ENCODE data around the gene KCNQ5. TPM values are rescaled to one million over a fixed set of nuclear protein-coding genes. Genes with fewer than 3 reads are reported as not detected.
A peak's percentile ranks its signal among the peaks of the same experiment; 100 is the strongest.

KCNQ5 gene
- total RNA-seq, 1 experiment from 2014 or later: 0.07 TPM

GRCh38 chr6:72703093-72703492, 81.2 kb downstream of the KCNQ5 start:
- no peak overlapping the region for H2BK5ac ChIP-seq (ENCODE audit: insufficient read length, low read length)
- H3K56ac ChIP-seq (ENCODE audit: insufficient read length, low read depth, low read length): no peak overlapping the region
- H3K4me1 ChIP-seq (ENCODE audit: insufficient read depth, low read length): no peaks in the 10 kb centered on the region
- H4K8ac ChIP-seq (replicated peaks; ENCODE audit: insufficient read length, low read depth, low read length): no peak overlapping the region
- Mint-ChIP-seq H3K36me3 (ENCODE audit: insufficient read depth in 1 of 3, low read depth in 3 of 3) (no peaks in the 10 kb centered on the region), H3K4me1 (peaks cover 0 to 4% of the 10 kb centered on the region in 2 experiments; a peak in 1 of 4 replicates), H3K9me3 (no peaks in the 10 kb centered on the region), H3K4me3 (no peak overlapping the region; a peak in 1 of 5 replicates), H3K27me3 (ENCODE audit: low read depth) (no peaks in the 10 kb centered on the region), H3K27ac (peak overlapping the region in 1 of 3 experiments; percentile 6; a peak in 1 of 7 replicates)
- no peak overlapping the region for H2BK12ac ChIP-seq (ENCODE audit: insufficient read length, low read depth, low read length)
- H4K91ac ChIP-seq (ENCODE audit: insufficient read length, low read depth, low read length): no peak overlapping the region
- WGBS (ENCODE audit: extremely low coverage, insufficient read length, low lambda C conversion rate): no CpG with 5 or more reads among the region's 2 CpGs
- no peak for DNase-seq
- H3K4ac ChIP-seq (ENCODE audit: low read depth, low read length): no peak overlapping the region
- H3K23me2 ChIP-seq (ENCODE audit: insufficient read length, low read depth, low read length, poor library complexity, severe bottlenecking): no peaks in the 10 kb centered on the region
- H2AK5ac ChIP-seq (ENCODE audit: insufficient read length, low read length): no peak overlapping the region
- H3K23ac ChIP-seq (ENCODE audit: insufficient read length, low read depth, low read length): no peak overlapping the region
- no peaks in the 10 kb centered on the region for H3K27me3 ChIP-seq (ENCODE audit: insufficient read depth, low read length)
- H2BK20ac ChIP-seq (ENCODE audit: low read depth, low read length, poor library complexity, severe bottlenecking): no peak overlapping the region
- no peaks in the 10 kb centered on the region for H3K79me2 ChIP-seq (ENCODE audit: insufficient read depth, low read length)
- H3K9ac ChIP-seq (ENCODE audit: extremely low read depth, insufficient read length, low read length): no peak overlapping the region
- TF ChIP-seq, protein P1, sequence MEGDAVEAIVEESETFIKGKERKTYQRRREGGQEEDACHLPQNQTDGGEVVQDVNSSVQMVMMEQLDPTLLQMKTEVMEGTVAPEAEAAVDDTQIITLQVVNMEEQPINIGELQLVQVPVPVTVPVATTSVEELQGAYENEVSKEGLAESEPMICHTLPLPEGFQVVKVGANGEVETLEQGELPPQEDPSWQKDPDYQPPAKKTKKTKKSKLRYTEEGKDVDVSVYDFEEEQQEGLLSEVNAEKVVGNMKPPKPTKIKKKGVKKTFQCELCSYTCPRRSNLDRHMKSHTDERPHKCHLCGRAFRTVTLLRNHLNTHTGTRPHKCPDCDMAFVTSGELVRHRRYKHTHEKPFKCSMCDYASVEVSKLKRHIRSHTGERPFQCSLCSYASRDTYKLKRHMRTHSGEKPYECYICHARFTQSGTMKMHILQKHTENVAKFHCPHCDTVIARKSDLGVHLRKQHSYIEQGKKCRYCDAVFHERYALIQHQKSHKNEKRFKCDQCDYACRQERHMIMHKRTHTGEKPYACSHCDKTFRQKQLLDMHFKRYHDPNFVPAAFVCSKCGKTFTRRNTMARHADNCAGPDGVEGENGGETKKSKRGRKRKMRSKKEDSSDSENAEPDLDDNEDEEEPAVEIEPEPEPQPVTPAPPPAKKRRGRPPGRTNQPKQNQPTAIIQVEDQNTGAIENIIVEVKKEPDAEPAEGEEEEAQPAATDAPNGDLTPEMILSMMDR (conservative IDR thresholded peaks at IDR 0.05): no peak
- H3K27ac ChIP-seq (ENCODE audit: insufficient read length, low read depth, low read length): no peak overlapping the region
- H2BK120ac ChIP-seq (ENCODE audit: low read depth, low read length, poor library complexity, severe bottlenecking): no peak overlapping the region
- no peaks in the 10 kb centered on the region for H4K20me1 ChIP-seq (ENCODE audit: control insufficient read depth, insufficient read depth, insufficient read length)
- H2AFZ ChIP-seq (ENCODE audit: low read length): no peak overlapping the region
- H3K4me2 ChIP-seq (ENCODE audit: insufficient read depth, insufficient read length, low read length): no peak overlapping the region
- H3K79me1 ChIP-seq (ENCODE audit: insufficient read depth, low read depth, low read length, poor library complexity, severe bottlenecking): no peaks in the 10 kb centered on the region
- no peaks in the 10 kb centered on the region for H3K9me3 ChIP-seq (ENCODE audit: control insufficient read depth, low read depth, low read length)
- no peak overlapping the region for H3K14ac ChIP-seq (ENCODE audit: insufficient read depth, low read length)
- H3K18ac ChIP-seq (ENCODE audit: insufficient read length, low read depth, low read length): no peak overlapping the region
- no peak overlapping the region for H4K5ac ChIP-seq (ENCODE audit: insufficient read length, low read depth, low read length)
- no peak overlapping the region for H3T11ph ChIP-seq (ENCODE audit: low read length)
- H2BK15ac ChIP-seq (ENCODE audit: low read depth, low read length): no peak overlapping the region

Measured in H9 (cell line).